Tibial artery (tissue), 4 donors: ENCODE results near the gene CAMKMT.
"Not testable (repeated sequence)": the region's sequence is repeated elsewhere in the genome, so short reads cannot be mapped to it uniquely, and the experiment has no call there.

Experiments
- DNase-seq, 2 donors: peaks; one replicate each; pipeline ENCODE4 v3.0.0-alpha.2; 2019
- H3K27ac ChIP-seq, 2 donors: fragments of 200-600 bp; sonication (generic) in 1 of 2; 1 replicate in 1 of 2; 2 replicates in 1 of 2; pipeline ENCODE4 v1.5.1; 2018 to 2019; ENCODE audit warnings: mild to moderate bottlenecking in 1 of 2
- H3K27me3 ChIP-seq, 2 donors: fragments of 200-600 bp; sonication (generic) in 1 of 2; one replicate each; pipeline versions ENCODE4 v1.5.1 to v1.6.0; 2016 to 2019
- H3K36me3 ChIP-seq, 3 donors: fragments of 200-600 bp; sonication (generic) in 2 of 3; one replicate each; pipeline ENCODE4 v1.5.1; 2016 to 2019; ENCODE audit warnings: mild to moderate bottlenecking in 2 of 3
- H3K4me1 ChIP-seq, 4 donors: fragments of 200-600 bp; sonication (generic) in 2 of 4; 1 replicate in 3 of 4; 2 replicates in 1 of 4; pipeline ENCODE4 v1.5.1; 2016 to 2019
- H3K4me3 ChIP-seq, 2 donors: fragments of 200-600 bp; sonication (generic) in 1 of 2; 1 replicate in 1 of 2; 2 replicates in 1 of 2; pipeline ENCODE4 v1.5.1; 2018 to 2019; ENCODE audit warnings: mild to moderate bottlenecking in 2 of 2
- H3K9me3 ChIP-seq, 3 donors: fragments of 200-600 bp; sonication (generic) in 1 of 3; one replicate each; pipeline ENCODE4 v1.5.1; 2016 to 2019
- intact Hi-C: fragments of 100-400 bp; cut with DNase I; formaldehyde crosslinking; loops from one replicate; pipeline ENCODE4 v1.15.0; 2023; ENCODE audit warnings: low total_unique reads
- TF ChIP-seq, protein P1 (sequence below), 2 experiments: fragments of 200-600 bp in 1 of 2; fragments of 450-650 bp in 1 of 2; IDR thresholded peaks; one replicate each; pipeline ENCODE4 v1.5.1; 2017 to 2019; ENCODE audit warnings: antibody characterized with exemption in 2 of 2, mild to moderate bottlenecking in 1 of 2, moderate library complexity in 1 of 2

The CAMKMT gene

GRCh38 chr2:44367591-44367990 lies 5.8 kb downstream of the CAMKMT start:
- intact Hi-C loops, result no loop called here
- no peak overlapping the region for H3K27ac ChIP-seq

GRCh38 chr2:44369392-44369791 lies 7.6 kb downstream of the CAMKMT start:
- H3K4me1 ChIP-seq, result no peaks in the 10 kb centered on the region
- DNase-seq, result no peak
- no peaks in the 10 kb centered on the region for H3K27me3 ChIP-seq
- TF ChIP-seq, protein P1, sequence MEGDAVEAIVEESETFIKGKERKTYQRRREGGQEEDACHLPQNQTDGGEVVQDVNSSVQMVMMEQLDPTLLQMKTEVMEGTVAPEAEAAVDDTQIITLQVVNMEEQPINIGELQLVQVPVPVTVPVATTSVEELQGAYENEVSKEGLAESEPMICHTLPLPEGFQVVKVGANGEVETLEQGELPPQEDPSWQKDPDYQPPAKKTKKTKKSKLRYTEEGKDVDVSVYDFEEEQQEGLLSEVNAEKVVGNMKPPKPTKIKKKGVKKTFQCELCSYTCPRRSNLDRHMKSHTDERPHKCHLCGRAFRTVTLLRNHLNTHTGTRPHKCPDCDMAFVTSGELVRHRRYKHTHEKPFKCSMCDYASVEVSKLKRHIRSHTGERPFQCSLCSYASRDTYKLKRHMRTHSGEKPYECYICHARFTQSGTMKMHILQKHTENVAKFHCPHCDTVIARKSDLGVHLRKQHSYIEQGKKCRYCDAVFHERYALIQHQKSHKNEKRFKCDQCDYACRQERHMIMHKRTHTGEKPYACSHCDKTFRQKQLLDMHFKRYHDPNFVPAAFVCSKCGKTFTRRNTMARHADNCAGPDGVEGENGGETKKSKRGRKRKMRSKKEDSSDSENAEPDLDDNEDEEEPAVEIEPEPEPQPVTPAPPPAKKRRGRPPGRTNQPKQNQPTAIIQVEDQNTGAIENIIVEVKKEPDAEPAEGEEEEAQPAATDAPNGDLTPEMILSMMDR (IDR thresholded peaks at IDR 0.05), result no peak
- no peak overlapping the region for H3K4me3 ChIP-seq
- intact Hi-C loops, result no loop called here
- no peaks in the 10 kb centered on the region for H3K36me3 ChIP-seq
- H3K9me3 ChIP-seq, result no peaks in the 10 kb centered on the region
- no peak overlapping the region for H3K27ac ChIP-seq

More at GRCh38 chr2:44367591-44367990, 5.8 kb downstream of the CAMKMT start:
- TF ChIP-seq, protein P1 (IDR thresholded peaks at IDR 0.05), result no peak
- H3K9me3 ChIP-seq, result no peaks in the 10 kb centered on the region
- no peaks in the 10 kb centered on the region for H3K36me3 ChIP-seq
- H3K4me3 ChIP-seq, result no peak overlapping the region
- H3K27me3 ChIP-seq, result no peaks in the 10 kb centered on the region
- H3K4me1 ChIP-seq, result peaks cover 0 to 10% (median 5%) of the 10 kb centered on the region in 4 donors
- no peak for DNase-seq

- no peak for DNase-seq
- Histone ChIP-seq H3K4me1 (no peaks in the 10 kb centered on the region), H3K36me3 (no peaks in the 10 kb centered on the region), H3K9me3 (no peaks in the 10 kb centered on the region), H3K4me3 (no peak overlapping the region), H3K27ac (no peak overlapping the region), H3K27me3 (no peaks in the 10 kb centered on the region)
- intact Hi-C loops, result no loop called here
- TF ChIP-seq, protein P1 (IDR thresholded peaks at IDR 0.05), result no peak
These were observed 9.7 kb downstream of the CAMKMT start for GRCh38 chr2:44371445-44371844.

DNA sequence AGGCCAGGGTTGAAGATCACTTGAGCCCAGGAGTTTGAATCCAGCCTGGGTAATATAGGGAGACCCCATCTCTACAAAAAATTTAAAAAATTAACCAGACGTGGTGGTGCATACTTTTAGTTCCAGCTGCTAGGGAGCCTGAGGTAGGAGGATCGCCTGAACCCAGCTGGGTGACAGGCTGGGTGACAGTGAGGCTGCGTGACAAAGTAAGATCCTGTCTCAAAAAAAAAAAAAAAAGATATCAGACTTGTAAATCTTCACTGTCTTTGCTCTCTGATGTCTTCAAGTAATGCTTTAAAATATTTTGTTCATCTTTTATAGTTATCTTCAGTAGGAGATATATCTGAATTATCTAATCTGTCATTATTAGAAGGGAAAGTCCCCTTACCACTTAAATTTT lies 10.5 kb downstream of the CAMKMT start:
- intact Hi-C loops, result no loop called here
- Histone ChIP-seq H3K4me3 (no peak overlapping the region), H3K27ac (no peak overlapping the region), H3K4me1 (no peaks in the 10 kb centered on the region), H3K36me3 (no peaks in the 10 kb centered on the region), H3K9me3 (no peaks in the 10 kb centered on the region), H3K27me3 (no peaks in the 10 kb centered on the region)
- DNase-seq, result no peak
- TF ChIP-seq, protein P1 (IDR thresholded peaks at IDR 0.05), result no peak

- Histone ChIP-seq H3K4me3 (no peak overlapping the region), H3K4me1 (no peaks in the 10 kb centered on the region), H3K27ac (no peak overlapping the region), H3K27me3 (no peaks in the 10 kb centered on the region), H3K36me3 (peaks cover 0 to 2% (median 0%) of the 10 kb centered on the region in 3 donors), H3K9me3 (no peaks in the 10 kb centered on the region)
- TF ChIP-seq, protein P1 (IDR thresholded peaks at IDR 0.05), result no peak
- intact Hi-C loops, result no loop called here
- no peak for DNase-seq
These were observed 15.7 kb downstream of the CAMKMT start for GRCh38 chr2:44377486-44377885.

DNA sequence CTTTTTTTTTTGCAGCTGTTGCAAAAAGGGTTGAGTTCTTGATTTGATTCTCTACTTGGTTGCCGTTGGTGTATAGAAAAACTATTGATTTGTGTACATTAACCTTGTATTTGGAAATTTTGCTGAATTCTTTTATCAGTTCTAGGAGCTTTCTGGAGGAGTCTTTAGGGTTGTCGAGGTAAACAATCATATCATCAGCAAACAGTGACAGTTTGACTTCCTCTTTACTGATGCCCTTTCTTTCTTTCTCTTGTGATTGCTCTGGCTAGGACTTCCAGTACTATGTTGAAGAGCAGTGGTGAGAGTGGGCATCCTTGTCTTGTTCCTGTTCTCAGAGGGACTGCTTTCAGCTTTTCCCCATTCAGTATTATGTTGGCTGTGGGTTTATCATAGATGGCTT lies 23.5 kb downstream of the CAMKMT start:
- H3K27ac ChIP-seq, DNase-seq, intact Hi-C loops, H3K9me3 ChIP-seq, H3K4me3 ChIP-seq, H3K4me1 ChIP-seq, H3K36me3 ChIP-seq, H3K27me3 ChIP-seq: not testable (repeated sequence)
